H1 (cell line): ENCODE data around the gene DPP8. TPM values are rescaled to one million over a fixed set of nuclear protein-coding genes. Genes with fewer than 3 reads are reported as not detected.

ENCODE experiments used
- BRCA1 ChIP-seq: IDR thresholded peaks from 2 replicates; pipeline ENCODE4 v1.6.1; 2012; ENCODE audit warnings: low read depth, low read length, improper control_type of control experiment
- EP300 ChIP-seq, 2 experiments: IDR thresholded peaks; 1 replicate in 1 of 2; 2 replicates in 1 of 2; pipeline ENCODE4 v1.6.1; 2011 to 2012; ENCODE audit warnings: low read depth in 2 of 2, low read length in 2 of 2, mild to moderate bottlenecking in 2 of 2, borderline replicate concordance in 1 of 2, inconsistent platforms in 1 of 2, moderate library complexity in 1 of 2
- EZH2 ChIP-seq: fragments of 200-600 bp; sonication (generic); IDR thresholded peaks from 2 replicates; pipeline ENCODE4 v1.7.1; 2012; ENCODE audit warnings: low read depth, mild to moderate bottlenecking, moderate library complexity, low read length, inconsistent platforms; ENCODE audit not compliant: severe bottlenecking
- GTF2F1 ChIP-seq: IDR thresholded peaks from 2 replicates; pipeline ENCODE4 v1.6.1; 2012; ENCODE audit warnings: low read depth, low read length, improper control_type of control experiment, borderline replicate concordance
- HDAC6 ChIP-seq: IDR thresholded peaks from one replicate; pipeline ENCODE4 v1.7.1; 2012; ENCODE audit warnings: low read depth, mild to moderate bottlenecking, inconsistent platforms, low read length, moderate library complexity
- NRF1 ChIP-seq: IDR thresholded peaks from 2 replicates; pipeline ENCODE4 v1.6.1; 2011; ENCODE audit warnings: mild to moderate bottlenecking, low read depth, low read length, improper control_type of control experiment
- RAD21 ChIP-seq, 2 experiments: IDR thresholded peaks in 1 of 2; conservative IDR thresholded peaks in 1 of 2; 2 replicates each; pipeline ENCODE4 v1.6.1; 2011; ENCODE audit warnings: low read depth in 2 of 2, low read length in 2 of 2, improper control_type of control experiment in 1 of 2, inconsistent platforms in 1 of 2, mild to moderate bottlenecking in 1 of 2, moderate library complexity in 1 of 2
- RFX5 ChIP-seq: IDR thresholded peaks from 2 replicates; pipeline ENCODE4 v1.6.1; 2011; ENCODE audit warnings: low read depth, low read length, improper control_type of control experiment, borderline replicate concordance
- SIN3A ChIP-seq, 2 experiments: IDR thresholded peaks in 1 of 2; conservative IDR thresholded peaks in 1 of 2; 2 replicates each; pipeline ENCODE4 v1.6.1; 2011 to 2012; ENCODE audit warnings: low read length in 2 of 2, improper control_type of control experiment in 1 of 2, low read depth in 1 of 2, mild to moderate bottlenecking in 1 of 2
- SUZ12 ChIP-seq: fragments of 200-600 bp; sonication (generic); IDR thresholded peaks from 2 replicates; pipeline ENCODE4 v1.6.1; 2012; ENCODE audit warnings: mild to moderate bottlenecking, inconsistent platforms, low read length, moderate library complexity, mixed read lengths
- polyA plus RNA-seq, 7 experiments: library from polyadenylated mRNA; depleted of rRNA in 3 of 7; stranded (reverse) in 5 of 7; unstranded in 2 of 7; fragments of >200 nt in 5 of 7; fragments of 200-250 nt in 2 of 7; gene quantifications; 1 replicate in 5 of 7; 2 replicates in 1 of 7; 4 replicates in 1 of 7; pipeline versions ENCODE4 v1.2.1 to v1.2.3, GENCODE V29; 2011 to 2013; ENCODE audit warnings: missing spikeins in 2 of 7, mixed read lengths in 2 of 7
- total RNA-seq: library from RNA; stranded (reverse); fragmentation: NEBNext Ultra II Directional; extraction: Animal tissue kit (Norgen Biotek cat#: 25700); gene quantifications from 2 replicates; pipeline ENCODE4 v1.2.1, GENCODE V29; 2021

Gene DPP8
- total and polyA plus RNA-seq, 2 of the 8 experiments (the other 6 are each of a cell fraction or from before 2014, with no cell fraction given) = 9.9 to 26.0 TPM

- TF ChIP-seq HDAC6 (no peak), EP300 (IDR thresholded peaks at IDR 0.05; ENCODE audit: borderline replicate concordance in 1 of 2, low read depth in 2 of 2, low read length in 2 of 2) (no peak), RAD21 (IDR thresholded peaks at IDR 0.05 in 1 of 2, conservative IDR thresholded peaks at IDR 0.05 in 1 of 2; ENCODE audit: low read depth in 2 of 2, low read length in 2 of 2) (no peak), GTF2F1 (no peak), SUZ12 (no peak), EZH2 (no peak), SIN3A (conservative IDR thresholded peaks at IDR 0.05 in 1 of 2, IDR thresholded peaks at IDR 0.05 in 1 of 2; ENCODE audit: low read depth in 1 of 2, low read length in 2 of 2) (no peak), BRCA1 (no peak), NRF1 (no peak), RFX5 (no peak)
Observed at GRCh38 chr15:65558336-65558735, 40.8 kb upstream of the DPP8 start (continued).
